HepG2 (cell line): ENCODE measurements around the gene METRN. TPM values are rescaled to one million over a fixed set of nuclear protein-coding genes. Genes with fewer than 3 reads are reported as not detected.
A peak's percentile ranks its signal among the peaks of the same experiment; 100 is the strongest.

Experiments used
- ATAC-seq: fragments of 200-7000 bp; cut with Tn5 transposase; 3 replicates; pipeline ENCODE4 v1.9.1; 2020; ENCODE audit warnings: mild to moderate bottlenecking, moderate library complexity
- BruUV-seq: library from RNA; stranded (reverse); fragments of 400-500 nt; replicated peaks from 2 replicates; lab custom pipeline; 2021; lab: Mats Ljungman, UMichigan
- CTCF ChIA-PET: fragments of 300-600 bp; formaldehyde crosslinking; extraction: SDS; loops from one replicate; lab custom pipeline; 2021; ENCODE audit warnings: low total read pairs, inconsistent platforms, low intra/inter-chr PET ratio; lab: Yijun Ruan, JAX
- POLR2A ChIA-PET: fragments of 350-600 bp; sonication (Branson Sonifier 250); formaldehyde crosslinking; loops from one replicate; lab custom pipeline; 2020; ENCODE audit warnings: antibody characterized with exemption, inconsistent platforms; lab: Yijun Ruan, JAX
- DNase-seq: peaks from one replicate; pipeline ENCODE4 v3.0.0-alpha.2; 2015; ENCODE audit warnings: low spot score
- FAIRE-seq: peaks from 3 replicates; lab custom pipeline; 2011; peaks lifted over from hg19 to GRCh38; lab: Jason Lieb, UNC
- H2AFZ ChIP-seq: one replicate; pipeline ENCODE4 v1.6.1; 2011; ENCODE audit warnings: low read length, inconsistent platforms
- H3K27ac ChIP-seq: fragments of 300-600 bp; 3 replicates; pipeline ENCODE4 v1.8.0; 2011; ENCODE audit warnings: mixed run types, mild to moderate bottlenecking, mixed read lengths, low read length, inconsistent platforms; ENCODE audit not compliant: insufficient read depth; ENCODE audit errors: extremely low read length
- H3K27me3 ChIP-seq, 2 experiments: fragments of 200-600 bp in 1 of 2; 2 replicates in 1 of 2; 3 replicates in 1 of 2; pipeline versions ENCODE4 v1.6.0 to v1.8.0; 2011; ENCODE audit warnings: low read length in 2 of 2, mild to moderate bottlenecking in 2 of 2, moderate library complexity in 2 of 2, inconsistent platforms in 1 of 2; ENCODE audit not compliant: insufficient read depth in 2 of 2, control insufficient read depth in 1 of 2
- H3K36me3 ChIP-seq, 2 experiments: fragments of 200-600 bp in 1 of 2; replicated peaks in 1 of 2; 2 replicates in 1 of 2; 3 replicates in 1 of 2; pipeline versions ENCODE4 v1.5.1 to v1.8.0; 2011; ENCODE audit warnings: low read length in 2 of 2, inconsistent platforms in 1 of 2; ENCODE audit not compliant: insufficient read depth in 2 of 2, control insufficient read depth in 1 of 2
- H3K4me1 ChIP-seq: 2 replicates; pipeline ENCODE4 v1.5.1; 2012; ENCODE audit warnings: low read length, inconsistent platforms; ENCODE audit not compliant: insufficient read depth
- H3K4me2 ChIP-seq: 2 replicates; pipeline ENCODE4 v1.6.0; 2011; ENCODE audit warnings: low read depth, low read length, inconsistent platforms
- H3K4me3 ChIP-seq, 3 experiments: fragments of 200-600 bp in 1 of 3; sonication (generic), shearing (Covaris generic) in 1 of 3; replicated peaks in 1 of 3; 2 replicates each; pipeline ENCODE4 v1.5.1; 2011 to 2016; ENCODE audit warnings: low read length in 3 of 3, inconsistent platforms in 2 of 3, low read depth in 2 of 3, mild to moderate bottlenecking in 2 of 3, control low read depth in 1 of 3, mixed read lengths in 1 of 3; ENCODE audit not compliant: insufficient read depth in 1 of 3
- H3K79me2 ChIP-seq: one replicate; pipeline ENCODE4 v1.6.1; 2011; ENCODE audit warnings: low read length, inconsistent platforms; ENCODE audit not compliant: insufficient read depth
- H3K9ac ChIP-seq: 2 replicates; pipeline ENCODE4 v1.6.0; 2011; ENCODE audit warnings: mild to moderate bottlenecking, low read depth, low read length, inconsistent platforms; ENCODE audit not compliant: insufficient read depth
- H3K9me3 ChIP-seq: 2 replicates; pipeline ENCODE4 v1.5.1; 2012; ENCODE audit warnings: mild to moderate bottlenecking, low read length
- H4K20me1 ChIP-seq: 2 replicates; pipeline ENCODE4 v1.6.0; 2011; ENCODE audit warnings: inconsistent platforms, mild to moderate bottlenecking, low read length, moderate library complexity; ENCODE audit not compliant: insufficient read depth
- AKAP8 ChIP-seq: sonication (generic); formaldehyde crosslinking; IDR thresholded peaks from 2 replicates; pipeline ENCODE4 v1.5.1; 2020; ENCODE audit warnings: mild to moderate bottlenecking, missing genetic modification reagents
- KDM2A ChIP-seq: sonication (generic); formaldehyde crosslinking; IDR thresholded peaks from 2 replicates; pipeline ENCODE4 v1.4.0; 2020; ENCODE audit warnings: low read depth, missing genetic modification reagents, borderline replicate concordance
- MAZ ChIP-seq, 2 experiments: sonication (generic) in 1 of 2; formaldehyde crosslinking in 1 of 2; IDR thresholded peaks; 2 replicates each; pipeline versions ENCODE4 v1.5.0 to v1.6.1; 2012 to 2020; ENCODE audit warnings: low read depth in 2 of 2, mild to moderate bottlenecking in 2 of 2, borderline replicate concordance in 1 of 2, improper control_type of control experiment in 1 of 2, low read length in 1 of 2, missing genetic modification reagents in 1 of 2, moderate library complexity in 1 of 2
- NONO ChIP-seq, 2 experiments: fragments of 450-650 bp in 1 of 2; sonication (generic) in 1 of 2; formaldehyde crosslinking in 1 of 2; IDR thresholded peaks in 1 of 2; conservative IDR thresholded peaks in 1 of 2; 2 replicates each; pipeline versions ENCODE4 v1.6.1 to v1.8.0; 2017 to 2022; ENCODE audit warnings: mild to moderate bottlenecking in 1 of 2, missing genetic modification reagents in 1 of 2, moderate library complexity in 1 of 2
- PCBP1 ChIP-seq: fragments of 200-400 bp; formaldehyde crosslinking; IDR thresholded peaks from 2 replicates; pipeline ENCODE4 v1.6.1; 2017; ENCODE audit warnings: mild to moderate bottlenecking, low read depth, low read length, borderline replicate concordance
- SMAD1 ChIP-seq: sonication (generic); formaldehyde crosslinking; IDR thresholded peaks from 2 replicates; pipeline ENCODE4 v1.4.0; 2020; ENCODE audit warnings: missing genetic modification reagents, low read depth, mild to moderate bottlenecking, borderline replicate concordance
- TMF1 ChIP-seq: sonication (generic); formaldehyde crosslinking; IDR thresholded peaks from 2 replicates; pipeline ENCODE4 v1.8.1; 2022; ENCODE audit warnings: low read depth, missing genetic modification reagents
- TSC22D2 ChIP-seq: sonication (generic); formaldehyde crosslinking; IDR thresholded peaks from 2 replicates; pipeline ENCODE4 v1.5.1; 2020; ENCODE audit warnings: missing genetic modification reagents, mild to moderate bottlenecking, borderline replicate concordance
- ZIK1 ChIP-seq: sonication (generic); formaldehyde crosslinking; IDR thresholded peaks from 2 replicates; pipeline ENCODE4 v1.5.0; 2020; ENCODE audit warnings: mild to moderate bottlenecking, low read depth, missing genetic modification reagents, borderline replicate concordance
- WGBS: methylation state at CpG from one replicate; pipeline ENCODE4 v1.1.6; 2017; ENCODE audit warnings: low lambda C conversion rate; 5-methylcytosine and 5-hydroxymethylcytosine counted together
- in situ Hi-C: cut with HindIII; loops from 2 replicates; pipeline ENCODE4 v1.10.0; 2017; ENCODE audit warnings: low pct_unique_long_range_greater_than_20kb; ENCODE audit not compliant: extremely low pct_ligation_motif_present
- intact Hi-C: fragments of 100-400 bp; cut with micrococcal nuclease; formaldehyde crosslinking; loops from one replicate; pipeline ENCODE4 v1.10.0; 2022; ENCODE audit not compliant: unreplicated experiment
- polyA plus RNA-seq, 8 experiments: library from polyadenylated mRNA; depleted of rRNA in 3 of 8; stranded (reverse) in 7 of 8; unstranded in 1 of 8; fragments of >200 nt; fragmentation: Illumina TruSeq in 4 of 8; extraction: Trizol in 4 of 8; gene quantifications; 2 replicates each; pipeline versions ENCODE4 v1.2.1 to v1.2.3, GENCODE V29; 2011 to 2016; ENCODE audit warnings: low read depth in 4 of 8, missing spikeins in 1 of 8, mixed read lengths in 1 of 8; ENCODE audit not compliant: insufficient read depth in 1 of 8
- total RNA-seq, 5 experiments: library from RNA; depleted of rRNA; stranded (reverse); fragments of >200 nt; fragmentation: Illumina TruSeq; extraction: Trizol; gene quantifications; 2 replicates each; pipeline ENCODE4 v1.2.3, GENCODE V29; 2016; ENCODE audit warnings: low read depth in 1 of 5
- TF ChIP-seq, protein P1 (sequence below): sonication (generic); formaldehyde crosslinking; IDR thresholded peaks from 2 replicates; pipeline ENCODE4 v1.5.1; 2020; ENCODE audit warnings: mild to moderate bottlenecking, missing genetic modification reagents, moderate library complexity
- TF ChIP-seq, protein P2 (sequence below): sonication (generic); formaldehyde crosslinking; IDR thresholded peaks from 2 replicates; pipeline ENCODE4 v1.4.0; 2020; ENCODE audit warnings: missing genetic modification reagents, low read depth, mild to moderate bottlenecking, borderline replicate concordance
- TF ChIP-seq, protein P3 (sequence below): sonication (generic); formaldehyde crosslinking; IDR thresholded peaks from 2 replicates; pipeline ENCODE4 v1.4.0; 2020; ENCODE audit warnings: missing genetic modification reagents

METRN gene
- total and polyA plus RNA-seq, 2 of the 13 experiments (the other 11 are each of a cell fraction or from before 2014, with no cell fraction given) = 25.5 to 46.1 TPM

DNA sequence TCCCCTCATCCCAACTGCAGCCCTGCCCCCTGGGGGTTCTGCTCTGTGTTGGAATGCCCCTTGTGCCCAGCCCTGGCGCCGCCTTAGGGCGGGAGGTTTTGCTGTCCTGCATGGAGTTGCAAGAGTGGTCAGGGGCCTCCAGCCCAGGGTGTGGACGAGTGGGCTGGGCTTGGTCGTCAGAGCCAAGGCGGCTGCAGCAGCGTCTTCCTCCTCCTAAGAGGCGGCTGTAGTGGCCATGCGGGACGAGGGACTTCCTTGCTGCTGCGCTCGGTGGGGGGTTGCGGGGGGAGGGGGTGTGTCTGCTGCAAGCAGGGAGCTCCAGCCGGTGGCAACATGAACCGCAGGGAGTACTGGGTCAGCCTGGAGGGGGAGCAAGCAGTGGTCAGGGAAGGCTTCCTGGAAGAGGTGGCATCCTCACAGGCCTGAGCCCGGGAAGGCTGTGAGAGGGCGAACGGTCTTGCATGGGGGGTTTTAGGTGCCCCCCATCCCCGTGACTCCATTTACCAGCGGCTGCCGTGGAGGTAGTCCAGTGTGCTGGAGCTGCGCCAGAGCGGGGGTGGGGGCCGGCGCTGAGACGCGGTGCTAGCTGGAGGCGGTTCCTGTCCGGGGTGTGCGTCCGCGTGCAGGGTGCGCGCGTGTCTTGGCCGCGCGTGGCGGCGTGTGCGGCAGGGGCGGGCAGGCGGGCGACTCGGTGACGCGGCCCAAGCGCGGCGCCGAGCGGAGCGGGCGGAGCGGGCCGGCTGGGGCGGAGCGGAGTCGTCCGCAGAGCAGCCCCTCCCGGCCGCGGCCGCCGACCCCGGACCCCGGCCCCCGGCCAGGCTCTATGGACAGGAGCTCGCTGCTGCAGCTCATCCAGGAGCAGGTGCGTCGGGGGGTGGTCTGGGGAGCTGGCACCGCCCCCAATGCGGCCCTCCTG lies 39.7 kb upstream of the METRN start, which contains the start of gene RHBDL1:
RHBDL1 (plus strand) TSS at position 704 of the 916 bp plus-strand sequence; CDS start at position 824, 120 bp downstream.
- DNase-seq (peak; percentile 26), FAIRE-seq (no peak), ATAC-seq (peak; percentile 1)
- Histone ChIP-seq H3K27ac (peak within 1 kb of the TSS; percentile 60), H3K4me3 (peak within 1 kb of the TSS; percentile 42 to 74 (median 52); a peak in 5 of 6 replicates), H3K27me3 (no peaks in the 10 kb centered on the region; a peak in 1 of 5 replicates), H4K20me1 (no peaks in the 10 kb centered on the region), H3K36me3 (peaks cover 18 to 32% of the 10 kb centered on the region in 2 experiments; a peak in 4 of 5 replicates), H3K9me3 (no peaks in the 10 kb centered on the region), H3K9ac (peak within 1 kb of the TSS; percentile 58), H3K4me2 (peak within 1 kb of the TSS; percentile 87), H3K4me1 (peaks cover 35% of the 10 kb centered on the region), H3K79me2 (no peaks in the 10 kb centered on the region), H2AFZ (no peak within 1 kb of the TSS)
- 31% methylated on average over 9 of the region's 73 CpGs for WGBS
- intact Hi-C loops = no loop called here
- CTCF ChIA-PET = no interaction called here
- POLR2A ChIA-PET = interaction anchor here (0.8 to 1.9 kb wide), 6 partner anchors 8 to 45 kb away, joined by 3 to 12 read pairs (median 4); partner anchors contain the start of genes RHOT2, WDR24 and WDR90
- no TSS peak for BruUV-seq
- in situ Hi-C loops = no loop called here
- TF ChIP-seq NONO (IDR thresholded peaks at IDR 0.05) = no peak
- TF ChIP-seq NONO (CRISPR knock-in tag; conservative IDR thresholded peaks at IDR 0.05) = peak; percentile 63; the same call in 1 of the 2 replicates
- no peak for TF ChIP-seq MAZ (IDR thresholded peaks at IDR 0.05; ENCODE audit: borderline replicate concordance, low read depth, low read length)
- 0 out of 2 replicates have a peak, but pooled peaks have one; percentile 4 for TF ChIP-seq MAZ (CRISPR knock-in tag; IDR thresholded peaks at IDR 0.05; ENCODE audit: low read depth)
- TF ChIP-seq TMF1 (CRISPR knock-in tag) = 0 out of 2 replicates have a peak, but pooled peaks have one; percentile 26
- 0 out of 2 replicates have a peak, but pooled peaks have one; percentile 36 for TF ChIP-seq ZIK1 (CRISPR knock-in tag)
- peak; percentile 87; the same call in 1 of the 2 replicates for TF ChIP-seq SMAD1 (CRISPR knock-in tag)
- TF ChIP-seq KDM2A (CRISPR knock-in tag) = peak; percentile 94; the same call in 1 of the 2 replicates
- 0 out of 2 replicates have a peak, but pooled peaks have one; percentile 44 for TF ChIP-seq PCBP1
- TF ChIP-seq, protein P1, sequence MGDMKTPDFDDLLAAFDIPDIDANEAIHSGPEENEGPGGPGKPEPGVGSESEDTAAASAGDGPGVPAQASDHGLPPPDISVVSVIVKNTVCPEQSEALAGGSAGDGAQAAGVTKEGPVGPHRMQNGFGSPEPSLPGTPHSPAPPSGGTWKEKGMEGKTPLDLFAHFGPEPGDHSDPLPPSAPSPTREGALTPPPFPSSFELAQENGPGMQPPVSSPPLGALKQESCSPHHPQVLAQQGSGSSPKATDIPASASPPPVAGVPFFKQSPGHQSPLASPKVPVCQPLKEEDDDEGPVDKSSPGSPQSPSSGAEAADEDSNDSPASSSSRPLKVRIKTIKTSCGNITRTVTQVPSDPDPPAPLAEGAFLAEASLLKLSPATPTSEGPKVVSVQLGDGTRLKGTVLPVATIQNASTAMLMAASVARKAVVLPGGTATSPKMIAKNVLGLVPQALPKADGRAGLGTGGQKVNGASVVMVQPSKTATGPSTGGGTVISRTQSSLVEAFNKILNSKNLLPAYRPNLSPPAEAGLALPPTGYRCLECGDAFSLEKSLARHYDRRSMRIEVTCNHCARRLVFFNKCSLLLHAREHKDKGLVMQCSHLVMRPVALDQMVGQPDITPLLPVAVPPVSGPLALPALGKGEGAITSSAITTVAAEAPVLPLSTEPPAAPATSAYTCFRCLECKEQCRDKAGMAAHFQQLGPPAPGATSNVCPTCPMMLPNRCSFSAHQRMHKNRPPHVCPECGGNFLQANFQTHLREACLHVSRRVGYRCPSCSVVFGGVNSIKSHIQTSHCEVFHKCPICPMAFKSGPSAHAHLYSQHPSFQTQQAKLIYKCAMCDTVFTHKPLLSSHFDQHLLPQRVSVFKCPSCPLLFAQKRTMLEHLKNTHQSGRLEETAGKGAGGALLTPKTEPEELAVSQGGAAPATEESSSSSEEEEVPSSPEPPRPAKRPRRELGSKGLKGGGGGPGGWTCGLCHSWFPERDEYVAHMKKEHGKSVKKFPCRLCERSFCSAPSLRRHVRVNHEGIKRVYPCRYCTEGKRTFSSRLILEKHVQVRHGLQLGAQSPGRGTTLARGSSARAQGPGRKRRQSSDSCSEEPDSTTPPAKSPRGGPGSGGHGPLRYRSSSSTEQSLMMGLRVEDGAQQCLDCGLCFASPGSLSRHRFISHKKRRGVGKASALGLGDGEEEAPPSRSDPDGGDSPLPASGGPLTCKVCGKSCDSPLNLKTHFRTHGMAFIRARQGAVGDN = peak; percentile 16
- TF ChIP-seq AKAP8 (CRISPR knock-in tag) = peak; percentile 96
- no peak for TF ChIP-seq TSC22D2 (CRISPR knock-in tag)
- TF ChIP-seq, protein P2, sequence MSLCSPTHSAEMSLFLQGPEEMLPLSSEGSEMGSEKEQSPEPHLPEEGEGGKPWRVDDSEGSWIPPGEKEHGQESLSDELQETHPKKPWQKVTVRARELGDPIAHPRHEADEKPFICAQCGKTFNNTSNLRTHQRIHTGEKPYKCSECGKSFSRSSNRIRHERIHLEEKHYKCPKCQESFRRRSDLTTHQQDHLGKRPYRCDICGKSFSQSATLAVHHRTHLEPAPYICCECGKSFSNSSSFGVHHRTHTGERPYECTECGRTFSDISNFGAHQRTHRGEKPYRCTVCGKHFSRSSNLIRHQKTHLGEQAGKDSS (CRISPR knock-in tag) = 0 out of 2 replicates have a peak, but pooled peaks have one; percentile 13
- TF ChIP-seq, protein P3, sequence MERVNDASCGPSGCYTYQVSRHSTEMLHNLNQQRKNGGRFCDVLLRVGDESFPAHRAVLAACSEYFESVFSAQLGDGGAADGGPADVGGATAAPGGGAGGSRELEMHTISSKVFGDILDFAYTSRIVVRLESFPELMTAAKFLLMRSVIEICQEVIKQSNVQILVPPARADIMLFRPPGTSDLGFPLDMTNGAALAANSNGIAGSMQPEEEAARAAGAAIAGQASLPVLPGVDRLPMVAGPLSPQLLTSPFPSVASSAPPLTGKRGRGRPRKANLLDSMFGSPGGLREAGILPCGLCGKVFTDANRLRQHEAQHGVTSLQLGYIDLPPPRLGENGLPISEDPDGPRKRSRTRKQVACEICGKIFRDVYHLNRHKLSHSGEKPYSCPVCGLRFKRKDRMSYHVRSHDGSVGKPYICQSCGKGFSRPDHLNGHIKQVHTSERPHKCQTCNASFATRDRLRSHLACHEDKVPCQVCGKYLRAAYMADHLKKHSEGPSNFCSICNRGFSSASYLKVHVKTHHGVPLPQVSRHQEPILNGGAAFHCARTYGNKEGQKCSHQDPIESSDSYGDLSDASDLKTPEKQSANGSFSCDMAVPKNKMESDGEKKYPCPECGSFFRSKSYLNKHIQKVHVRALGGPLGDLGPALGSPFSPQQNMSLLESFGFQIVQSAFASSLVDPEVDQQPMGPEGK (CRISPR knock-in tag) = peak; percentile 49; the same call in 1 of the 2 replicates
